Upper lobe of left lung (tissue), 4 donors: Measurements from ENCODE around the gene CES2.

ENCODE experiments used
- EP300 ChIP-seq, 4 donors: sonication (generic); formaldehyde crosslinking; IDR thresholded peaks; one replicate each; pipeline ENCODE4 v1.5.1; 2017; ENCODE audit warnings: antibody characterized with exemption in 4 of 4, control low read depth in 2 of 4
- POLR2AphosphoS5 ChIP-seq, 2 donors: sonication (generic); formaldehyde crosslinking; IDR thresholded peaks; one replicate each; pipeline ENCODE4 v1.5.1; 2017; ENCODE audit warnings: antibody characterized with exemption in 2 of 2
- TF ChIP-seq, protein P1 (sequence below), 6 experiments: fragments of 450-650 bp in 4 of 6; fragments of 200-600 bp in 2 of 6; sonication (generic) in 2 of 6; IDR thresholded peaks; one replicate each; pipeline ENCODE4 v1.5.1; 2016 to 2019; ENCODE audit warnings: antibody characterized with exemption in 6 of 6

DNA sequence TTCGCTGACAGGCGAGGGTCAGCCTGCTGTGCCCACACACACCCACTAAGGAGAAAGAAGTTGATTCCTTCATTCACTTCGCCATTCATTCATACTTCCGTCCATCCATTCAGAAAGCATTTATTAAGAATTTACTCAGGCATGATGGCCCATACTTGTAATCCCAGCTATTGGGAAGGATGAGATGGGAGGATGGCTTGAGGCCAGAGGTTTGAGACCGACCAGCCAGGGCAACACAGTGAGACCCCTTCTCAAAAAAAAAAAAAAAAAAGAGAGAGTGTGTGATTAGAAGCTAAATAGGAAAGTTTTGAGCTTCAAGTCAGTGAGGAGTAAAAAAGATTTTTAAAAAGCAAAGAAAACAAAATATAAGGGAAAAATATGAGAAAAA, 8.7 kb downstream of the CES2 start:
- TF ChIP-seq, protein P1, sequence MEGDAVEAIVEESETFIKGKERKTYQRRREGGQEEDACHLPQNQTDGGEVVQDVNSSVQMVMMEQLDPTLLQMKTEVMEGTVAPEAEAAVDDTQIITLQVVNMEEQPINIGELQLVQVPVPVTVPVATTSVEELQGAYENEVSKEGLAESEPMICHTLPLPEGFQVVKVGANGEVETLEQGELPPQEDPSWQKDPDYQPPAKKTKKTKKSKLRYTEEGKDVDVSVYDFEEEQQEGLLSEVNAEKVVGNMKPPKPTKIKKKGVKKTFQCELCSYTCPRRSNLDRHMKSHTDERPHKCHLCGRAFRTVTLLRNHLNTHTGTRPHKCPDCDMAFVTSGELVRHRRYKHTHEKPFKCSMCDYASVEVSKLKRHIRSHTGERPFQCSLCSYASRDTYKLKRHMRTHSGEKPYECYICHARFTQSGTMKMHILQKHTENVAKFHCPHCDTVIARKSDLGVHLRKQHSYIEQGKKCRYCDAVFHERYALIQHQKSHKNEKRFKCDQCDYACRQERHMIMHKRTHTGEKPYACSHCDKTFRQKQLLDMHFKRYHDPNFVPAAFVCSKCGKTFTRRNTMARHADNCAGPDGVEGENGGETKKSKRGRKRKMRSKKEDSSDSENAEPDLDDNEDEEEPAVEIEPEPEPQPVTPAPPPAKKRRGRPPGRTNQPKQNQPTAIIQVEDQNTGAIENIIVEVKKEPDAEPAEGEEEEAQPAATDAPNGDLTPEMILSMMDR (IDR thresholded peaks at IDR 0.05): no peak
- TF ChIP-seq POLR2AphosphoS5 (IDR thresholded peaks at IDR 0.05): no peak
- no peak for TF ChIP-seq EP300 (IDR thresholded peaks at IDR 0.05)
